HG02970 (cell line): ENCODE data around the gene ENAM.
"Not testable (repeated sequence)": the region's sequence is repeated elsewhere in the genome, so short reads cannot be mapped to it uniquely, and the experiment has no call there.

ENCODE experiments used
- ATAC-seq: cut with Tn5 transposase; IDR thresholded peaks from one replicate; pipeline ENCODE4 v1.9.1; 2021; ENCODE audit warnings: mild to moderate bottlenecking, moderate library complexity, moderate number of reproducible peaks; ENCODE audit not compliant: unreplicated experiment, low FRiP score

The ENAM gene

DNA sequence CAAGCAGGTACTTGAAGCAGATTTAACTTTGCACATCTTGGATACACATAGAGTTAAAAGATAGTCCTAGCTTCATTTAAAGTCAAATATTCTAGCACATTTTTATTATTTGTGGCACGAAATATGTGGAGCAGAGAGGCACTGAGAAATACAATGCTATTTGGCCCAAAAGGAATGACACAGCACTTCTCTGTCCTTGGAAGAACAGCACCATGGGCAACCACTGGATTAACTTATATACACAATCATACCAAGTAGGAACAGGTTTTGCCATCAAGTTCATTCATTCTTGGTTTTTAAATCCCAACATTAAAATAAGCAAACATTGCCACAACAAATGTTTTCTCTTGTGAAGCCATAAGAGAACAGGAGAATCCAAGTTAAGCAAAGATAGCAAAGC, 924 bp upstream of the ENAM start:
- no peak for ATAC-seq

DNA sequence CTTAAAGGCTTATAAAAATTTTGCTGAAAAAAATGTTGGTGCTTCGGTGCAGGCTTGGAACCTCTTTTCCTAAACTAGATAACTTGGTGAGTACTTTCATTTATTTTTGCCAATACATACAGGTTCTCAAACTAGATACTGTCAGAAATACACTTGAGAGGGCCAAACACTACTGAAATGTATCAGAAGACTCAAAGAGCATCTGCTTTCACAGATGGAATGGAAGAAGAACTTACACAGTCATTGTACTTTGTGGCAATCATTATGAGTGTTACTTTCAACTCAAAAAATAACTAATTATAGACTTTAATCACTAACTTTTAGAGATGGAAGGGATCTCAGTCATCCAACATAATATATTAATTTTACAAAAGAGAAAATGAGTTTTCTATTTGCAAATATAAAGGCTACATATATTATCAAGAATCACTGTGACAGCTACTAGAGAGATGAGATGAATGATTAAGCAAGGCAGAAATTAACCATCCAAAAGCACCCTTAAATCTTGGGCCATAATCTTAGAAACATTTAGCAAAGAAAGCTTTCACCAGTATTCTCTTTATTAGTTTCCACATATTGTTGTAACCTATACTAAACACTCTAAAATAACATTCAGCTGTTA, 1.0 kb downstream of the ENAM start:
- ATAC-seq, result no peak

GRCh38 chr4:70630162-70630561, 1.6 kb downstream of the ENAM start:
- no peak for ATAC-seq

DNA sequence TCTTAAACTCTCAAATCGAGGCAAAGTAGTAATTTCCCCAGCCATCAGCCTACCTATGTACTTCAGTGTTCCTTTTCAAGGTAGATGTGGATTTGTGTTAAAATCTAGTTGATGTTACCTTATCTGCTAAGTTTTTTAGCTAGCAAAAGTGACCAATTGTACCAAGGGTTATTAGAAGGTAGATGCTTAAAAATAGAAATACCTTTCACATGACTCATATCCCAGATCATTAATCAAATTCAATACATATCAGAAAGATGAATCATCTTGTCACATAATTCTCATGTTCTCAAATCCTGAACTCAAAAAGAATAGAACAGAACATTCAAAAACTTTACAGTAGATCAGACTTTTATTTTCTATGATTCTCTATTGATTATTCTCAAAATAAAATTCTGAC, 3.5 kb downstream of the ENAM start:
- no peak for ATAC-seq

DNA sequence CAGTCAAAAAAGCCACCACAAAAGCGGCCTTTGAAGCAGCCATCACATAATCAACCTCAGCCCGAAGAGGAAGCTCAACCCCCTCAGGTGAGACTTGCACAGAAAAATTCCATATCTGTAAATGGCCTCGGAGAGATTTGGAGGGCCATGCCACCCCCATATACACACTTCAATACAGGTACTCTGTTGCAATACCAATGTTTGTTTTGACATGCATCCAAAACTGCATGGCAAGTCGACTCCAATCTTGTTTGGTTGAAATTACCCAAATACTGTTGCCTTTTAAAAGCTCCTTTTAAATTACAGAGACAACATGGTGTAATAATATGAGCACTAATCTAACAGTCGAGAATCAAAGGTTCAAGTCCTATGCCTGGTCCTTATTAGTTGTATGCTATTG, 5.9 kb downstream of the ENAM start:
- ATAC-seq, result no peak

- ATAC-seq, result no peak
These were observed 8.8 kb downstream of the ENAM start for GRCh38 chr4:70637239-70637913.

GRCh38 chr4:70640192-70640591, 11.6 kb downstream of the ENAM start:
- no peak for ATAC-seq

- not testable (repeated sequence) for ATAC-seq
These were observed 22.2 kb downstream of the ENAM start for GRCh38 chr4:70650741-70651140.

DNA sequence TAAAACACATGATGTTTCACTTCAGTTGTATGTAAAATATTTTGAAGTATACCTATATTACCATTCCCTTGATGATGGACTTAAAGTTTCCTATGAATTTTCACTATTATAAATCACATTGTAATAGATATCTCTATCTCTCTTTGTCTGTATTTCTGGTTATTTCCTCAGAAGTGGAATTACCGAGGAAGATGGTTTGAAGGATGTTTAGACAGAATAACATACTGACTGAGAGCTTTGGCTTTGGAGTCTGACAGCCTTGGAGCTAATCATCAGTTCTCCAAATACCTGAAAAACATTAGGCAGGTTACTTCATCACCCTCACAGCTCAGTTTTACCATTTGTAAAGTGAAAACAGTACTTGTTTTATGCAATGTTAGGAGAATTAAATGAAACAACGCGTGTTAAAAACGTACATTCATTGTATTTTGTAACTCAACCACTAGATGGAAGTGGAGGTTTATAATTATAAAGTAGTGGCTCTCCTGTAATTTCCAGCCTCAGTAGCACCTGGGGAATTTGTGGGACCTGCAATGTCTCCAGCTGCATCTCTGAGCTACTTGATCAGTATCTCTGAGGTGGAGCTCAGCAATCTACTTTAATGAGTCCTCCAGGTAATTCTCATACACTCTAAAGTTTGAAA, 23.4 kb downstream of the ENAM start:
- ATAC-seq, result no peak

DNA sequence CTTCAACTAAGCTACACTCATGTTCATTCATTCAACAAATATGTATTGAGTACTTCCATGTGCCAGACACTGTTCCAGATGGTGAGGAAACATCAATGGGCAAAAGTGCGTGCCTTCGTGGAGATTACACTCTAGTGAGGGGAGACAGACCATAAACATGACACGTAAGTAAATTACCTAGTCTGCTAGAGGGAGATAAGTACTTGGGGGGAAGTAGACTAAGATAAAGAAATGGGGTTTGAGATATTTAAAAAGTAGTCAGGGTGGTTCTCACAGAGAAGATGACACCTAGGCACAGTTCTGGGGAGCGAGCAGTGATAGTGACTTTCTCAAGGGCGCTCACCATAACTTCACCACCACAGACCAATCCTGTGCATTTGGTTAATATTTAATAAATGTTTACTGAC, 26.1 kb downstream of the ENAM start:
- ATAC-seq, result no peak

- ATAC-seq, result no peak
These were observed 28.8 kb downstream of the ENAM start for GRCh38 chr4:70657326-70657725.

DNA sequence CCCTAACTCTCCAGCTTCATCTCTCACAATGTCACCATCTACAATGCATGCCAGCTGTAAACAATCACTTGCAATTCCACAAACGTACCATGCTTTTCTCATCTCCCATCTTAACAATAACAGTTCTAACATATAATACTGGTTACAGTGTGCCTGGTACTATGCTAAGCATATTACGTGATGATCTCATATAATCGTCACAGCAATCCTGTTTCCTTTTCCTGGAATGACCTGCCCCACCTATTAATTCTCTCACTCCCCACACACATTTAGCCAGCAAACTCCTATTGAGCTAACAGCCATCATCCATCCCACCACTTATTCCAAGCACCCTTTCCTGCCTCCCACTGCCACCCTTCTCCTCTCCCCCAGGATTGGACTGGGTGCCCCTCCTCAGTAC, 29.9 kb downstream of the ENAM start:
- no peak for ATAC-seq

GRCh38 chr4:70660106-70660505, 31.6 kb downstream of the ENAM start:
- no peak for ATAC-seq

- not testable (repeated sequence) for ATAC-seq
These were observed 32.9 kb downstream of the ENAM start for GRCh38 chr4:70661309-70661922.

DNA sequence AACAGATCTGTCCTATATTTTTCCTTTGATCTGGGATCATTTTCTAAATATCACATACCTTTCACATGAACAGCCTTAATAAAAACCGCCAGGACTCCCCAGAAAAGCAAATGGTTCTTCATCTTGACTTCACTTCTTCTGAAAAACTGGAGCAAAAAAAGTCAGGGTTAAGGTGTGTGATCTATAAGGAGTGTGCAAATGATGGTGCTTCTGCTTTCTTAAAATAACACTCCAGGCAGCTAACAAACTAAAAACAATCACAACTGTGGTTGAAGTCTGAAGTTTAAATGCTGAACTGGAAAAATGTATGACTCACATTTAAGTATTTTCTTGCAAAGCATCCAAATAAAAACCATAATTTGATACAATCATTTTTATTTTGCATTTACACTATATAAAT, 37.8 kb downstream of the ENAM start, which contains the start of gene JCHAIN:
Gene JCHAIN (minus strand): TSS at position 140 of the 400 bp plus-strand sequence. CDS start 18 bp downstream, at position 122.
- no peak for ATAC-seq

DNA sequence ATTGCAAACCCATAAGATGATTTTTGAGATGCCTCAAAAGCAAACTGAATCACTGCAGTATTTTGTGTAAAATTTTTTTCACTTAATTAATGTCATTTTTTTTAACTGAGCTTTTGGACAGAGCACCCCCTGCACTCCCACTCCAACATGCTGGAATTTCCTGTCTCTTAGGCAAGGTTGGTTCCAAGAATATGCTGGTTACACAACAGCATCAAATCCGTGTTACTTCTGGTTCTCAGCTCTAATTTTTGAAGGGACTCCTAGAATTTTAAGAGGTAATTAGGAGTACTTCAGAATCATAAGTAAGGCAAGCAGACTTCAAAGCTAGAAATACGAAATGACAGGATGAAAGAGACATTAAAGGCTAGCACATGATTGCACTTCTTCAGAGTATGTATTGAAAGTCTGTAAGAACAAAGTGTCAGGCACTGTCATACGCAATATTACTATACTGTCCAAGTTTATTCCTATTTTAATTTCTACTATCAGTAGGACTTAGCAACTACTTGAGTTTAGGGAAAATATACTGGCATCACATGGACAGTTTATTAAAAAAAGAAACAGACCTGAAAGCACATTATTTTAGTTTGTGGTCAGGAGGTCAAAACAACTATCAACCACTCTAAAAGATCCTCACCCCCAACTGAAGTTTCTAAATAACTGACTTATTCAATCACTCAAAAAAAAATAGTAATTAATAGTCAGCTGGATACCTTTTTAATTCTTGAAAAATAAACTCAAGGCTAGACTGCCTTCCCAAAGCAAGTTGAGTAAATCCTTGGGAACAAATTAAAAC, 39.4 kb downstream of the ENAM start:
- ATAC-seq, result no peak

- no peak for ATAC-seq
These were observed 41.9 kb downstream of the ENAM start for GRCh38 chr4:70670332-70671014.

GRCh38 chr4:70671091-70671490, 42.5 kb downstream of the ENAM start:
- ATAC-seq, result no peak

DNA sequence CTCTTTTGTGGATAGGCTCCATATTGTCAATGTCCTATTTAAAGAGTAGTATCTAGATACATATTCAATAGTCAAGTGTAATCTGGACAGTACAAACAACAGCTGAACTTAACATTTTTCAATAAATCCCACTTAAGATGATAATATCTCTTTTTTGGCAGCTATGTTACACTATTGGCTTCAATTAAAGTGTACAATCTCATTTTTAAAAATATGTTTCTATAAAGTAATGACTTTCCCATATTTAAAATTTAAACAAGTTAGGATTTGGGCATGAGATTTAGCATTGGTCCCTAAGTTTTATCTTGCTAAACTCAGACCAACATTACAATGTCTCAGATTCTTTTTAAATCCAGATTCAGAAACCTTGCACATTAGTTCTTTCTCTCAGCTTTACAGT, 45.6 kb downstream of the ENAM start:
- no peak for ATAC-seq

DNA sequence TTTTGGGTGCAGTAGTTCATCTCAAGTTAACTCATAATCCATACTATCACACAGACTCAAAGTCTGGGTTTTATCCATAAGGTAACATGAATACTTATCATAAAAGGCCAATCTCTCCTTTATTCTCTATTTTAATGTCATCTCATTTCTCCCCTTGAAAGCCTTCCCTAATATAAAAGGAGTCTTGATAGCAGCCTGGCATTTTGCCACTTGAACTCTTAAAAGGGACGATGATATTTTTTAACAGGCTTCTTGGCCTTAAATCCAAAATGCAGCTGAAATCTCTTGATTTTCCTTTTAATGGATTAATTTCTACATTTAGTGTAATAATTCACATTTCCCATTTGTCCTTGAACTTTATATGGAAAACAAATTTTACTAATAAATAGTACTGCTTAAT, 46.2 kb downstream of the ENAM start:
- ATAC-seq, result no peak
